Measurements from ENCODE around the gene IFT88.
A peak's percentile ranks its signal among the peaks of the same experiment; 100 is the strongest.

The IFT88 gene

GRCh38 chr13:20592606-20593005 lies 25.6 kb downstream of the IFT88 start:
- DNase-seq (ENCODE audit: extremely low read depth, low read depth), result no peak
- no peak for TF ChIP-seq CTCF (IDR thresholded peaks at IDR 0.05; ENCODE audit: low read depth, low read length)

DNA sequence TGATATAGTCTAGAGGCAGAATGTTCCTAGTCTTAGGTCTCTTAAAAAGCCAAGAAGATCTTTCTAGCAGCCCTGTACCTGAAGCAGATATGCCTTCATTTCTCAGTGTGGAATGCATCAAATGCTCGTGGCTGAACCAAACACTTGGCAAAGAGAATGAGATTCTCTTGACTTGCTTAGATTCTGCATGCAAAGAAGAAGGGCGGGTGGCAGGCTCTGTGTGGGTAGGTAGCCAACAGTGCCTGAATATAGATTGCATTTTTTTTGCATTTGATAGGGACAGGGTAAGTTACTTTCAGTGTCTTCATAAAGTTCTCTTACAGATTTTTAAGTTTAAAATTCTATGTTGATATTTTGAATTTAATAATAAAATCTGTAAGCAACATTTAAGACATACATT lies 27.3 kb downstream of the IFT88 start:
- DNase-seq (ENCODE audit: extremely low read depth, low read depth), result no peak
- TF ChIP-seq CTCF (IDR thresholded peaks at IDR 0.05; ENCODE audit: low read depth, low read length), result no peak

DNA sequence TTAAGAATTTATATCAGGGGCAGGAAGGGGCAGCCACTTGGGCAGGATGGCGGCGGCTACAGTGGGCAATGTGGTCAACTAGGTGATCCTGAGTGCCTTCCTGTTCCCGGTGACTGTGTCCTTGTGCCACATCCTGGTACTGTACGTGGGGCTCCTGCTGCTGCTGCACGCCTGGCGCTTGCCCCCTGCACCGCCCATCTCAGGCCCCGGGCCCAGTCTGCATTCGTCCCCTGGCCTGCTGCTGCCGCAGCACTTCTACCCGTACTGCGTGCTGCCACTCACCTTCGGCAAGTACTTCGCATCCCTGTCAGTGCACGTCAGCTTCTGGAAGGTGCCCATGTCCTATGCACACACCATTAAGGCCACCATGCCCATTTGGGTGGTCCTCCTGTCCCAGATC lies 40.1 kb downstream of the IFT88 start:
- no peak for TF ChIP-seq CTCF (IDR thresholded peaks at IDR 0.05; ENCODE audit: low read depth, low read length)

GRCh38 chr13:20608438-20609020 lies 41.6 kb downstream of the IFT88 start:
- TF ChIP-seq CTCF (IDR thresholded peaks at IDR 0.05; ENCODE audit: low read depth, low read length), result no peak
- DNase-seq (ENCODE audit: extremely low read depth, low read depth), result no peak

More for the DNA sequence above, 40.1 kb downstream of the IFT88 start:
- DNase-seq (ENCODE audit: extremely low read depth, low read depth), result no peak

DNA sequence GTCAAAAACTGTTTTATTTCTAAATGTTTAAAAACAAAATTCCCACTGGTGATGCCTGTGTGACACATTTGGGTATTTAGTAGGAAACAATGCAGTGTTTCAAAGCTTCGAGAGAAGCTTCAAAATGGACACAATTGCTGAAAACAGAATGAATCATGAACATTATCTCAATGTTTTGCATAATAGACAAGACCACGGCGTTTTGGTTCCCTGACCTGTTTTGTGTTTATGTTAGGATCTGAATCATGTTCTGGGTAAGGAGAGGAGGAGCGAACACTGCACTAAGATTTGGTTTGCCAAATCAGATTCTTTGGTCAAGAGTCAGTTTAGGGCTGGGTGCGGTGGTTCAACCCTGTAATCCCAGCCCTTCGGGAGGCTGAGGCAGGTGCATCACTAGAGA lies 42.2 kb downstream of the IFT88 start:
- peak; percentile 44 for DNase-seq (ENCODE audit: extremely low read depth, low read depth)
- no peak for TF ChIP-seq CTCF (IDR thresholded peaks at IDR 0.05; ENCODE audit: low read depth, low read length)

DNA sequence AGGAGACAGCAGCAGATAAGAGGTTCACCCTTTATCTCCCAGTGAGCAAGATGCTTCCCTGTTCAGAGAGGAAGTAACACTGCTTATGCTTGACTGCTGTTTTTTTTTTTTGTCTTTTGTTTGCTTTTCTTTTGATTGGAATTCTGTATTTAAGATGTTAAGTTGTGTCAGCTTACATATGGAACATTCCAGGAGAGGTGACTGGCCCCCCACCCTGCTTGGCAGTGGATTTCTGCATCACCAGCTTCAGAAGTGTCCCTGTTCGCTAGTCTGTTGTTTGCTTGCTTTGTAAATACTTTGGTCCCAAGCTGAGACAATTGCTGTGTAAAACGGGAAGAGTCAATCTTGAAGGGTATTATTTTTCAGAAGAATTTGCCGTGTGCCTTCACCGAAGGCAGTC lies 43.0 kb downstream of the IFT88 start:
- no peak for TF ChIP-seq CTCF (IDR thresholded peaks at IDR 0.05; ENCODE audit: low read depth, low read length)

GRCh38 chr13:20616059-20616797 lies 49.3 kb downstream of the IFT88 start:
- peak; percentile 32 for DNase-seq (ENCODE audit: extremely low read depth, low read depth)
- no peak for TF ChIP-seq CTCF (IDR thresholded peaks at IDR 0.05; ENCODE audit: low read depth, low read length)

More for the DNA sequence above, 43.0 kb downstream of the IFT88 start:
- DNase-seq (ENCODE audit: extremely low read depth, low read depth), result no peak
